ENCODE results near the gene TPPP.

Gene TPPP

GRCh38 chr5:624951-625230 lies 68.3 kb downstream of the TPPP start:
- no peak for DNase-seq (ENCODE audit: low read depth in 2 of 2)

GRCh38 chr5:624118-624950 lies 68.8 kb downstream of the TPPP start:
- no peak for DNase-seq (ENCODE audit: low read depth in 2 of 2)

GRCh38 chr5:623531-623930 lies 69.6 kb downstream of the TPPP start:
- DNase-seq (ENCODE audit: low read depth in 2 of 2), result no peak

GRCh38 chr5:622946-623522 lies 70.1 kb downstream of the TPPP start:
- DNase-seq (ENCODE audit: low read depth in 2 of 2), result no peak

- no peak for DNase-seq (ENCODE audit: low read depth in 2 of 2)
These were observed 70.8 kb downstream of the TPPP start for GRCh38 chr5:622359-622758.

- no peak for DNase-seq (ENCODE audit: low read depth in 2 of 2)
These were observed 71.8 kb downstream of the TPPP start for GRCh38 chr5:621341-621761.

- DNase-seq (ENCODE audit: low read depth in 2 of 2), result no peak
These were observed 72.5 kb downstream of the TPPP start for GRCh38 chr5:620586-621180.

- DNase-seq (ENCODE audit: low read depth in 2 of 2), result no peak
These were observed 73.0 kb downstream of the TPPP start for GRCh38 chr5:620152-620551.

- no peak for DNase-seq (ENCODE audit: low read depth in 2 of 2)
These were observed 73.7 kb downstream of the TPPP start for GRCh38 chr5:619444-619843.

GRCh38 chr5:618450-618849 lies 74.7 kb downstream of the TPPP start:
- no peak for DNase-seq (ENCODE audit: low read depth in 2 of 2)

- no peak for DNase-seq (ENCODE audit: low read depth in 2 of 2)
These were observed 75.3 kb downstream of the TPPP start for GRCh38 chr5:617896-618295.

GRCh38 chr5:616484-617039 lies 76.6 kb downstream of the TPPP start:
- DNase-seq (ENCODE audit: low read depth in 2 of 2), result no peak

- DNase-seq (ENCODE audit: low read depth in 2 of 2), result peak in 1 of 2 donors; percentile 9
These were observed 80.4 kb downstream of the TPPP start for GRCh38 chr5:612498-613424.

- peak; percentile 90 to 93 for DNase-seq (ENCODE audit: low read depth in 2 of 2)
These were observed 81.2 kb downstream of the TPPP start, which contains the start of gene CEP72 for GRCh38 chr5:611731-612486. Gene CEP72 (plus strand): TSS chr5:612340. CDS start chr5:612362, 22 bp downstream.

GRCh38 chr5:610744-611730 lies 82.1 kb downstream of the TPPP start:
- DNase-seq (ENCODE audit: low read depth in 2 of 2), result no peak

GRCh38 chr5:610011-610743 lies 83.0 kb downstream of the TPPP start:
- no peak for DNase-seq (ENCODE audit: low read depth in 2 of 2)

Data from stimulated activated CD4-positive, alpha-beta T cell treated with anti-CD3 and anti-CD28 coated beads, Interleukin-4, amount 100 ng/mL, for 48 hours (primary cell).